Activated naive CD4-positive, alpha-beta T cell (primary cell): ENCODE results near the gene ARHGAP5.
"Not testable (repeated sequence)": the region's sequence is repeated elsewhere in the genome, so short reads cannot be mapped to it uniquely, and the experiment has no call there.

Experiments
- DNase-seq, 4 experiments: peaks; one replicate each; lab custom pipeline; 2025; lab: John Stamatoyannopoulos, UW

ARHGAP5 gene

DNA sequence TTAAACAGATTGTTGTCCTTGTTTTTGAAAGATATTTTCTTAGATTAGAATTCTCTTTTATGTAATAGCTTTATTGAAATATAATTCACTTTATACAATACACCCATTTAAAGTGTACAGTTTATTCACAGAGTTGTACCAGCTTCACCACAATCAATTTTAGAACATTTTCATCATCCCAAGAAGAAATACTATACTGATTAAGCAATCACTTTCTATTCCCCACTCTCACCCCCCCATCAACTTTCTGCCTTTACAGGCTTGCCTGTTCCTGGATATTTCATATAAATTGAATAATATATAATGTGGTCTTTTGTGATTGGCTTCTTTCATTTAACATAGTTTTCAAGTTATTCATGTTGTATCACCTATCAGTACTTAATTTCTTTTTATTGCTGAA, 44.4 kb downstream of the ARHGAP5 start:
- DNase-seq = no peak

DNA sequence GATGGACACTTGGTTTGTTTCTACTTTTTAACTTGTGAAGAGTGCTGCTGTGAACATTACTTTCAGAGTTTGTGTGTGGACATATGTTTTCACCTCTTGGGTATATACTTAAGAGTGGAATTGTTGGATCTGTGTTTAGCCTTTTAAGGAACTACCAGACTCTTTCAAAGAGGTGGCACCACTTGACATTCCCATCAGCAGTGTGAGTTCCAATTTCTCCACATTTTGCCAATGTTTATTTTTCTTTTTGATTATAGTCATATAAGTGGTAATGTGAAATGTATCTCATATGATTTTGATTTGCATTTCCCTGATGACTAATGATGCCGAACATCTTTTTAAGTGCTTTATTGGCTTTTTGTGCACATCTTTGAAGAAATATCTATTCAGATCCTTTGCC, 44.8 kb downstream of the ARHGAP5 start:
- no peak for DNase-seq

DNA sequence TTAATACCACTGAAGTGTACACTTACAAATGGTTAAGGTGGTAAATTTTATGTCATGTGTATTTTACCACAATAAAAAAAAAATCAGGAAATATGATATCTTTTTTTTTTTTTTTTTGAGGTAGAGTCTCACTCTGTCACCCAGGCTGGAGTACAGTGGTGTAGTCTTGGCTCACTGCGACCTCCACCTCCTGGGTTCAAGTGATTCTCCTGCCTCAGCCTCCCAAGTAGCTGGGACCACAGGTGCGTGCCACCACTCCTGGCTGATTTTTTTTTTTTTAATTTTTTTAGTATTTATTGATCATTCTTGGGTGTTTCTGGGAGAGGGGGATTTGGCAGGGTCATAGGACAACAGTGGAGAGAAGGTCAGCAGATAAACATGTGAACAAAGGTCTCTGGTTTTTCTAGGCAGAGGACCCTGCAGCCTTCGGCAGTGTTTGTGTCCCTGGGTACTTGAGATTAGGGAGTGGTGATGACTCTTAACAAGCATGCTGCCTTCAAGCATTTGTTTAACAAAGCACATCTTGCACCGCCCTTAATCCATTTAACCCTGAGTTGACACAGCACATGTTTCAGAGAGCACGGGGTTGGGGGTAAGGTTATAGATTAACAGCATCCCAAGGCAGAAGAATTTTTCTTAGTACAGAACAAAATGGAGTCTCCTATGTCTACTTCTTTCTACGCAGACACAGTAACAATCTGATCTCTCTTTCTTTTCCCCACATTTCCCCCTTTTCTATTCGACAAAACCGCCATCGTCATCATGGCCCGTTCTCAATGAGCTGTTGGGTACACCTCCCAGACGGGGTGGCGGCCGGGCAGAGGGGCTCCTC, 50.0 kb downstream of the ARHGAP5 start:
- DNase-seq = not testable (repeated sequence)

DNA sequence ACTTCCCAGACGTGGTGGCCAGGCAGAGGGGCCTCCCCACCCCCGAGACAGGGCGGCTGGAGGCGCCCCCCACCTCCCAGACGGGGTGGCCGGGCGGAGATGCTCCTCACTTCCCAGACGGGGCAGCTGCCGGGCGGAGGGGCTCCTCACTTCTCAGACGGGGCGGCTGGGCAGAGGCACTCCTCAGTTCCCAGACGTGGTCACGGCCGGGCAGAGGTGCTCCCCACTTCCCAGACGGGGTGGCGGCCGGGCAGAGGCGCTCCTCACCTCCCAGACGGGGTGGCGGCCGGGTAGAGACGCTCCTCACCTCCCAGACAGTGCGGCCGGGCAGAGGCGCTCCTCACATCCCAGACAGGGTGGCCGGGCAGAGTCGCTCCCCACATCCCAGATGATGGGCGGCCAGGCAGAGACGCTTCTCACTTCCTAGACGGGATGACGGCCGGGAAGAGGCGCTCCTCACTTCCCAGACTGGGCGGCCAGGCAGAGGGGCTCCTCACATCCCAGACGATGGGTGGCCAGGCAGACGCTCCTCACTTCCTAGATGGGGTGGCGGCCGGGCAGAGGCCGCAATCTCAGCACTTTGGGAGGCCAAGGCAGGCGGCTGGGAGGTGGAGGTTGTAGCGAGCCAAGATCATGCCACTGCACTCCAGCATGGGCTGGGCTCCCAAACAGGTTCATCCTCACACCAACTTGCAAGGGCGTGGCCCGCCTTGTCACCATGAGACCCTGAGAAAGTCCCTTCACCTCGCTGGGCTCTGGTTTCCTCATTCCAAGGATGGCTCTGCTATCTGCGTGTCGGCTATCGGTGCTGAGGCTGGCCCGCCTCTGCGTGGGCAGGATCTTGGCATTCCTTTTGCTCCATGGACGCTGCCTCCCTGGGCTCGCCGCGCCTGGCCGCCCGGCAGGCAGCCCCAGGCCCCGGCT, 50.9 kb downstream of the ARHGAP5 start:
- DNase-seq = not testable (repeated sequence)

DNA sequence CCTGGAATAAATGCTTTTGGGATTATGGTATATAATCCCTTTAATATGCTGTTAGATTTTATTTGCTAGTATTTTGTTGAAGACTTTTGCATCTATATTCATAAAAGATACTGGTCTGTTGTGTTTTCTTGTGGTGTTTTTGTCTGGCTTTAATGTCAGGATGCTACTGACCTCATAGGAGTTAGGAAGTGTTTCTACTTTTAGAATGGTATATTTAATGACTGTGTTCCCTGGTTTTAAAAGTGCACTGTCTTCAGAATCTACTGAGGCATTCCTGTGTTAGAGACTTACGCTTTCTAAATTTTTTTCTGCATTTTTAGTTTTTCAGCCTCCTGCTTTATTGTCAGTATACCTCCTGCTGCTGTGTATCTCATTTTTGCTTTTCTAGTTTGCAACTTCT, 51.6 kb downstream of the ARHGAP5 start:
- no peak for DNase-seq

DNA sequence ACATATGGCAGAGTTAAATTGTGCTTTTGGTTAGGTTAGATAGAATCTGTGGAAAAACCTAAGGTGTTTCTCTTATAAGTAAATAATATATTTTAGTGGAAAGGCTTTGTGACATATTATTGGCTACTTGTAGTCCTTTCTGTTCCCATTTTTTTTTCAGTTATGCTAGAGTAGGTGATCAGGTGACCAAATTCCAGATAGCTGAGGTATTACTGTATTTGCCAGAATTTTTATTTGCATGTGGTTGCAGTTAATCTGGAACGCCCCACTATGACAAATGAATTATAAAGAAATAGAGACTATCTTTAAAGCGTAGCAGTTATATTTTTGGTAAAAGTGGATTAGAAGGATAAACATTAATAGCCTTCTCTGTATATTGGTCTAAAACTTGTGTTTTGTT, 52.0 kb downstream of the ARHGAP5 start:
- DNase-seq = no peak

DNA sequence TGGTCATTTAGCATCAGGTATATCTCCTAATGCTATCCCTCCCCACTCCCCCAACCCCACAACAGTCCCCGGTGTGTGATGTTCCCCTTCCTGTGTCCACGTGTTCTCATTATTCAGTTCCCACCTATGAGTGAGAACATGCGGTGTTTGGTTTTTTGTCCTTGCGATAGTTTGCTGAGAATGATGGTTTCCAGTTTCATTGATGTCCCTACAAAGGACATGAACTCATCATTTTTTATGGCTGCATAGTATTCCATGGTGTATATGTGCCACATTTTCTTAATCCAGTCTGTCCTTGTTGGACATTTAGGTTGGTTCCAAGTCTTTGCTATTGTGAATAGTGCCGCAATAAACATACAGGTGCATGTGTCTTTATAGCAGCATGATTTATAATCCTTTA, 54.6 kb downstream of the ARHGAP5 start:
- not testable (repeated sequence) for DNase-seq

DNA sequence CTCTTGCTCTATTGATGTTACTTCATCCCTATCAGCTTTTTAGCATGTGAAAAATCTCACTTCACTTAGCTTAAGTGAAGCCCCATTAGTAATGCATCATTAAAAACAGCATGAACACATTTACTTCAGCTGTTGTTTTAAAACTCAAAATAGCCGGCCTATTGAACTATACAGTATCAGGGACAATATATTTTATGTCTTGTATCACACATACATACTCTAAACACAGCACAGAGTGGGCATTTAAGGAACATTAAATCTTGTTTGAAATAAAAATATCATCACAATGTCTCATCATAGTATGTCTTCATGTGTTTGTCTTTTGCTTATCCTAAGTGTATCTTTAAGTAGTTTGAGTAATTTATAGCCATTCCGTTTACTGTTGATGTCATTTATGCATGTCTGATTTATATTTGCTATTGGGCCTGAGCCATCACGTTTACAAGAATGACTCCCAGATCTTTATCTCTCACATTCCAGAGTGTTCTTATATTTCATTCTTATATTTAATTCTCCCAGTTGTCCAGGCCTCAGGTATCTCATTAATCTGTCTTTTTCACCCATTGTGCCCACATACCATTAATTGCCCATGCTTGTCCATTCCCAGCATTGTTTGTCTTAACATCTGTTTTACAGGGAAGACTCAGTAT, 57.5 kb downstream of the ARHGAP5 start:
- DNase-seq = no peak

DNA sequence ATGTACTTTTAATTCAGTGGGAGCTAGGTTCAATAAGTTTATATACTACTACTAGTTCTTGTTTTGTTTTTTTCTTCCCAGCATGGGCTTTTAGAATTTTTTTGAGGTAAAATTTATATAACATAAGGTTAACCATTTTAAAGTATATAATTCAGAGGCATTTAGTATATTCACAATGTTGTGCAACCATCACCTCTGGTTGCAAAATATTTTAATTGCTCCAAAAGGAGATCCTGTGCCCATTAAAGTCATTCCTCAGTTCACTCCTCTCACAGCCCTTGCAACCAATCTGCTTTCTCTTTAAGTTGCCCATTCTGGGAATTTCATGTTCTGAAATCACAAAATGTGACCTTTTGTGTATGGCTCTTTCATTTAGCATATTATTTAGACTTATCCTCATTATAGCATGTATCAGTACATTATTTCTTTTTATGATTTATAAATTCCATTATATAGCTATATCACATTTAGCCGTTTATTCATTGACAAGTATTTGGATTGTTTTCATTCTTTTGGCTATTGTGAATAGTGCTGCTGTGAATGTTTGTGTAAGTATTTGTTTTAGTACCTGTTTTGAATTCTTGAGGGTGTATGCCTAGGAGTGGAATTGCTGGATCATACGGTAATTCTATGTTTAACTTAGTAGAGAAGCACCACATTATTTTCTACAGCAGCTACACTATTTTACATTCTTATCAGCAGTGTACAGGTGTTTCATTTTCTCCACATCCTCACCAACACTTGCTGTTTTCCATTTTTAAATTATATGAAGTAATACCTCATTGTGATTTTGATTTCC, 59.1 kb downstream of the ARHGAP5 start:
- no peak for DNase-seq

DNA sequence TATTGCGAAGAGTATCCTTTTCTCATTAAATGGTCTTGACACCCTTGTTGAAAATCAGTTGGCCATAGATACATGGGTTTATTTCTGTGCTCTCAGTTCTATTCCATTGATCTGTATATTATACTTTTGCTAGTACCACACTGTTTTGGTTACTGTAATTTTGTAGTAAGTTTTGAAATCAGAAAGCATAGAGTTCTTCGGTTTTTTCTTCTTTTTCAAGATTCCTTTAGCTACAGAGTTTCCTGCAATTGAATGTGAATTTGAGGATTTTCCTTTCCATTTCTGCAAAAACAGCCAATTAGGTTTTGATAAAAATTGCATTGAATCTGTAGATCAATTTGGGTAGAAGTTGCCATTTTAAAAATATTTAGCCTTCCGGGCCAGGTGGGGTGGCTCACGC, 60.2 kb downstream of the ARHGAP5 start:
- DNase-seq = no peak

DNA sequence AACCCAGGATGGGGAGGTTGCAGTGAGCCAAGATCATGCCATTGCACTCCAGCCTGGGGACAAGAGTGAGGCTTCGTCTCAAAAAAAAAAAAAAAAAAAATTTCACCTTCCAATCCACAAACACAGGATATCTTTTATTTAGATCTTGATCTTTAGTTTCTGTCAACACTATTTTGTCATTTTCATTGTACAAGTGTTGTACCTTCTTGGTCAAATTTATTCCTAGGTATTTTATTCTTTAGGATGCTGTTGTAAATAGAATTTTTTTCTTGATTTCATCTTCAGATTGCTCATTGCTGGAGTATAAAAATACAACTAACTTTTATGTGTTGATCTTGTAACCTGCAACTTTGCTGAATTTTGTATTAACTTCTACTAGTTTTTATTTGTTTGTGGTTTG, 60.8 kb downstream of the ARHGAP5 start:
- DNase-seq = no peak

DNA sequence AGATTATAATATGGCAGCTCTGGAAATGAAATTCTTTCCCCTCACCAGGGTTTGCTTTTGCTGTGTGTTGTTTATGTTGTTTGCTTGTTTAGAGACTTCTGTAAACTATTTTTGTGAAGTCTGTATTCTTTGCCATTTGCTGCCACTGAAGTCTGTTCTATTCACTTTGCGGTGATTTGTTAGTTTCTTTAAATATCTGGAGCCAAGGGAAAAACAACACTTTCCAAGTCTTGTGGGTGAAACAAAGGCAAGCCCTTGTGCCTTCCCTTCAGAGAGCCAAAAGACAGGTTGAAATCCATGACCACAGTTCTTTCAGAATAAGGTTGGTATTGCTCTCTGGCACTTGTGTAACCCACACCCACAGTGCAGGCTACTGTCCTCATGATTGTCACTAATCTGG, 65.2 kb downstream of the ARHGAP5 start:
- no peak for DNase-seq

DNA sequence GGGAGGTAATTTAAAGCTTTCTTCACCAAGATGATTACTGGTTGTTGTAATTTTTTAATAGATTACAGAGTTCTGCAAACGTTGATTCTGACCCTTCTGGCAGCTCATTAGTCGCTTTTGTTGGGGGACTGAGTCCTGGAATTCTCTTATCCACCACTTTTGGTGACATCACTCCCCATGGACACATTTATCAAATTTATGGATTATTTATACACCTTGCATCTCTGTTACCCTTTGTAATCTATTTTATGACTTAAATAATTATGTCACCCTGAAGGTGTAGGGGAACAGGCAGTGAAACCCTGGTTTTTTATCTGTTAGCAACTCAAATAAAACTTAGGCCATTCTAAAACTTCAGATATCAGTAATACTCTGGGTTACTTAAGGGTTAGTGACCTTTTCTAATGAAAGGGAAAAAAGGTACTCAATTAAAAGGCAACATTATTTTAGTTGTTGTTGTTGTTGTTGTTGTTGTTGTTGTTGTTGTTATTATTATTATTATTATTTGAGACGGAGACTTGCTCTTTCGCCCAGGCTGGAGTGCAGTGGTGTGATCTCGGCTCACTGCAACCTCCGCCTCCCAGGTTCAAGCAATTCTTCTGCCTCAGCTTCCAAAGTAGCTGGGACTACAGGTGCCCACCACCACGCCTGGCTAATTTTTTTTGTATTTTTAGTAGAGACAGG, 65.8 kb downstream of the ARHGAP5 start:
- DNase-seq = no peak

DNA sequence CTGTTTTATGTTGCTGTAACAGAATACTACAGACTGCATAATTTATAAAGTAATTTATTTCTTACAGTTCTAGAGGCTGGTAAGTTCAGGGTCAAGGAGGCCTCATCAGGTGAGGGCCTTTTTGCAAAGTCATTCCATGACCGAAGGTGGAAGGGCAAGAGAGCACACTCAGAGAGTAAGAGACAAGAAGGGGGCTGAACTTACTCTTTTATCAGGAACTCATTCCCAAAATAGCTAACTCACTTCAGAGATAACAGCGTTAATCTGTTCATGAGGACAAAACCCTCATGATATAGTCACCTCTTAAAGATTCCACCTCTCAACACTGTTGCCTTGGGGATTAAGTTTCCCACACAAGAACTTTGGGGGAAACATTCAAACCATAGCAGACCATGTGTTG, 73.3 kb downstream of the ARHGAP5 start:
- DNase-seq = no peak

DNA sequence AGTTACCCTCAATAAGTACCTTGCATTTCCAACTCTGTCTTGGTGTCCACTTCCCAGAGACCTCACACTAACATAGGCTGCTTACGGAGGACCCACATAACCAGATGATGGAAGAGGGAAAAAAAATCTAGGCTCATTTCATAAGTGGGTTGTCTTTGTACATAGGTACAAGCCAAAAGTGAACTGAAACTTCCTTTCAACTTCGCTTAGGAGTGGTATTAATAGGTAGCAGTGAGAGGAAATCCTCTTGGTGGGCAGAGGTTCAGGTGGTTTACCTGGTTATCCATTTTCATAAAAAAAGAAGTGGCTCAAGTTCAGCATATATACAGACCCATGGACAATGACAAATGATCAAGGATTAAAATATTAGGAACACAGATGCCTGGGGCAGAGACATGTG, 88.9 kb downstream of the ARHGAP5 start:
- DNase-seq = no peak

DNA sequence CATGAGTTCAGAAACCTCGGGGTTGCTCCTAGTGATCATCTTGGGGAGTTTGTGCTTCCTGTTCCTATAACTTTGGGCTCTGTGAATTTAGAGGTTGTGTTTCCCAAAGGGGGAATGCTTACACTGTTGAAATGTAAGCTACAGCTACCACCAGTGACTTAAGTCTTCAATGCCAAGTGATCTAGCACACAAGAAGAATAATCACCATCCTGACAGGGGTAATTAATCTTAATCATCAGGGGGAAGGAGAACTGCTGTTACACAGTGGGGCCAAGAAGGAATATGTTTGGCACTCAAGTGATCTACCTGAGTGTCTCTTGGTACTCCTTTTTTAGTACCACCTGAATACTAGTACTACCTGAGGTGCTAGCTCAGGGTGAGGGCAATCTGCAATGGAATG, 89.8 kb downstream of the ARHGAP5 start:
- no peak for DNase-seq

DNA sequence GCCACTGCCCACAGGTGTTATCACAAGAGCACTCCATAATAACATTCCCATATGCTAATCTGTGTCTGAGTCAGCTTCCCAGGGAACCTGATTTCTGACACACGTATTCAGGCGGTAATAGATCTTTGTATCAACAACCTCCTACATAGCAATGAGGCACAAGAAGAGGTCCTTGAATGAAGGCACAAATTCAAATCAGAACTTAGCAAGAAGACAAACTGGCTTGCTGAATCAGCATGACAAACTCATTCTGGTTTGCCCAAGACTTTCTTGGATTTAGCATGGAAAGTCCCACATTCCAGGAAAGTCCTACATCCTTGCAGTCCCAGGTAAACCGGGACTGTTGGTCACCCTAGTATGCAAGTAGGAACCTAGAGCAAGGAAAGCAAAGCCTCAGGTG, 90.8 kb downstream of the ARHGAP5 start:
- DNase-seq = no peak

DNA sequence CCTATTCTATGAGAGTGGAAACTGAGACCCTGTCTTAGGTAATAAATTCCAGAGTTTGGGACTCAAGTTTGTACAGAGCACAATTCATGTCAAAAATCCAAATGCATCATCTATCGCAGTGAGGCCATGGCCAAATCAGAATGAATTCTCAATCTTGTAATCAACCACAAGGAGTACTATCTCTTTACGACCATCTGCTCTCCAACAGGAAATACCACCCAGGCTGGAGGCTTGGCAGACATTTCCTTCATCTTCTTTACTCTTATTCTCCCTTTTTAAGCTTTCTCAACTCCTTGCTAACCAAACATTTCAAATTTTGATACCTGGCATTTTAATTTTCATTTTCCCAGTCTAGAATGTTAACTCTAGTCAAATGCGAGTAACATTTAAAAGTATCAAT, 92.1 kb downstream of the ARHGAP5 start:
- DNase-seq = no peak

DNA sequence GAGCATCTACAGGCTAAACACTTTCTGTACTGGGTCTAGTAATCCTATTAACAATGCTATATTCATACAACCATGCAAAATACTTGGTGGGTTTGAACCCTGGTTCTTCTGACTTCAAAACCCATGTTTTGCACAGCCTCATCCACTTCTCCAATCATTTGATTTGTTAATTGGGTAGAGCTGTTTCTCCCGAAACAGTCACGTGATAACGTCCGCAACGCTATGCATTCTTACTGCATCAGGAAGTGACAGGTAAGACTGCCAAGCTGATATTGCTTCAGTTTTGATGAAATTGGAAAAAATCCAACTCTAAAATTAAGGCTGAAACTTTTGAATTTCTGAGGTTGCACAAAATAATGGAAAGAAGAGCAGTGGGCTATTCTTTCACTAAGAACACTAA, 94.4 kb downstream of the ARHGAP5 start:
- no peak for DNase-seq

DNA sequence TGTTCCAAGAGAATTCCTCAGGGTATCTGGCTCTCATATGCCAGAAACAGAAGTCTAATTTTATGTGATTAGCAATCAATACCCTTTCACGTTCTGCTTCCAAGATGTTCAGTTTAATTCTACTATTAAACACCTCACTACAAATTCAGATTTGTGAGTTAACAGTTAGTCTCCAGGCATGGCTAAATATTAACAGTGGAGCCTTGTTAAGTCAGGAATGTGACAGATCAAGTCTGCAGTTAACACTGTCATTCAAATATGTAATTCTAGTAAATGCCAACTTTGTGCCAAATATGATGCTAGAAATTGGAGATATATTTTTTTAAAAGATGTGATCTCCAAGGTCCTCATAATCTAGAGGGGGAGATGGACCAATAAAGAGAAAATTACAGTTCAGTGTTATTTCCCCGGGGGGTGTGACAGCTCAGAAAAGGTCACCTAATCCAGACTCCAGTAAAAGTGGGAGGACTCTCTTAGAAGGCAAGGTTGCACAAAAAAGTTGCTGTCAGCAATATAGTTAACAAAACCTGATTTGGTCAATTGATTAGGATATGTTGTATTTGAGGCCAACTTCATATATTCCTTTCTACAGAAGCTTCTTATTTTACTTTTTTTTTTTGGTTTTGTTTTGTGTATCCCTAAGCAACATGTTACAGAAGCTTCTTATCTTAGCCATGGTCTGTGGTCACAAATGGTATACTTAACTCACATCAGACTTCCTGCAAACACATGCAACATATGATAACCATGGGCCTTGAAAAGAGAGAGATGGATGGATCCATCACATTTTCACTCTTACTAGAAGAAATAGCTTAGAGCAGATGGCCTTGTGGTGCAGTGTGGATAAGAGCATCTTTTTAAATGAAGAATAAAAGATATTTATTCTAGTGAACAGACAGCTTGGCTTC, 106.3 kb downstream of the ARHGAP5 start:
- no peak for DNase-seq
